KMS-11 (cell line): Measurements from ENCODE around the gene DIPK1A.
"Not testable (repeated sequence)": the region's sequence is repeated elsewhere in the genome, so short reads cannot be mapped to it uniquely, and the experiment has no call there.

Experiments
- H2AFZ ChIP-seq: fragments of 200-600 bp; sonication (generic); 2 replicates; pipeline ENCODE4 v1.6.1; 2016; ENCODE audit warnings: antibody characterized with exemption, mixed run types, low read depth
- H3K27ac ChIP-seq: fragments of 200-600 bp; sonication (generic); 2 replicates; pipeline ENCODE4 v1.6.1; 2016; ENCODE audit warnings: mild to moderate bottlenecking, mixed run types
- H3K27me3 ChIP-seq: fragments of 200-600 bp; sonication (generic); 2 replicates; pipeline ENCODE4 v1.6.1; 2017; ENCODE audit warnings: mild to moderate bottlenecking, low read depth, mixed run types, moderate library complexity; ENCODE audit not compliant: insufficient read depth
- H3K36me3 ChIP-seq: fragments of 200-600 bp; sonication (generic); 2 replicates; pipeline ENCODE4 v1.6.1; 2017; ENCODE audit warnings: mild to moderate bottlenecking, mixed run types; ENCODE audit not compliant: insufficient read depth
- H3K4me1 ChIP-seq: fragments of 200-600 bp; sonication (generic); 2 replicates; pipeline ENCODE4 v1.6.1; 2016; ENCODE audit warnings: mild to moderate bottlenecking, low read depth, mixed run types; ENCODE audit not compliant: poor library complexity, severe bottlenecking
- H3K4me2 ChIP-seq: fragments of 200-600 bp; sonication (generic); 2 replicates; pipeline ENCODE4 v1.7.0; 2016; ENCODE audit warnings: mild to moderate bottlenecking, mixed run types
- H3K4me3 ChIP-seq: fragments of 200-600 bp; sonication (generic); IDR thresholded peaks from 2 replicates; pipeline ENCODE4 v1.6.1; 2017; ENCODE audit warnings: low read depth, low read length, mixed read lengths; ENCODE audit not compliant: insufficient read depth
- H3K79me2 ChIP-seq: fragments of 200-600 bp; sonication (generic); 2 replicates; pipeline ENCODE4 v1.6.1; 2016; ENCODE audit warnings: low read depth, mixed run types; ENCODE audit not compliant: insufficient read depth
- H3K9ac ChIP-seq: fragments of 200-600 bp; sonication (generic); 2 replicates; pipeline ENCODE4 v1.6.1; 2016; ENCODE audit warnings: mild to moderate bottlenecking, mixed run types
- H4K20me1 ChIP-seq: fragments of 200-600 bp; sonication (generic); 2 replicates; pipeline ENCODE4 v1.6.1; 2016; ENCODE audit warnings: mild to moderate bottlenecking, mixed run types; ENCODE audit not compliant: insufficient read depth
- TF ChIP-seq, protein P1 (sequence below): fragments of 200-600 bp; sonication (generic); conservative IDR thresholded peaks from 2 replicates; pipeline ENCODE4 v1.6.1; 2017; ENCODE audit warnings: low read depth, mild to moderate bottlenecking, antibody characterized with exemption, low read length, moderate library complexity, mixed read lengths

DIPK1A gene

GRCh38 chr1:92900539-92900938, 60.7 kb downstream of the DIPK1A start:
- Histone ChIP-seq H3K27me3 (no peaks in the 10 kb centered on the region), H4K20me1 (no peaks in the 10 kb centered on the region), H2AFZ (no peak overlapping the region), H3K9ac (no peak overlapping the region), H3K36me3 (no peaks in the 10 kb centered on the region), H3K4me1 (peaks cover 36% of the 10 kb centered on the region), H3K79me2 (no peaks in the 10 kb centered on the region), H3K4me3 (no peak overlapping the region), H3K4me2 (no peak overlapping the region), H3K27ac (no peak overlapping the region)
- TF ChIP-seq, protein P1, sequence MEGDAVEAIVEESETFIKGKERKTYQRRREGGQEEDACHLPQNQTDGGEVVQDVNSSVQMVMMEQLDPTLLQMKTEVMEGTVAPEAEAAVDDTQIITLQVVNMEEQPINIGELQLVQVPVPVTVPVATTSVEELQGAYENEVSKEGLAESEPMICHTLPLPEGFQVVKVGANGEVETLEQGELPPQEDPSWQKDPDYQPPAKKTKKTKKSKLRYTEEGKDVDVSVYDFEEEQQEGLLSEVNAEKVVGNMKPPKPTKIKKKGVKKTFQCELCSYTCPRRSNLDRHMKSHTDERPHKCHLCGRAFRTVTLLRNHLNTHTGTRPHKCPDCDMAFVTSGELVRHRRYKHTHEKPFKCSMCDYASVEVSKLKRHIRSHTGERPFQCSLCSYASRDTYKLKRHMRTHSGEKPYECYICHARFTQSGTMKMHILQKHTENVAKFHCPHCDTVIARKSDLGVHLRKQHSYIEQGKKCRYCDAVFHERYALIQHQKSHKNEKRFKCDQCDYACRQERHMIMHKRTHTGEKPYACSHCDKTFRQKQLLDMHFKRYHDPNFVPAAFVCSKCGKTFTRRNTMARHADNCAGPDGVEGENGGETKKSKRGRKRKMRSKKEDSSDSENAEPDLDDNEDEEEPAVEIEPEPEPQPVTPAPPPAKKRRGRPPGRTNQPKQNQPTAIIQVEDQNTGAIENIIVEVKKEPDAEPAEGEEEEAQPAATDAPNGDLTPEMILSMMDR, result no peak

DNA sequence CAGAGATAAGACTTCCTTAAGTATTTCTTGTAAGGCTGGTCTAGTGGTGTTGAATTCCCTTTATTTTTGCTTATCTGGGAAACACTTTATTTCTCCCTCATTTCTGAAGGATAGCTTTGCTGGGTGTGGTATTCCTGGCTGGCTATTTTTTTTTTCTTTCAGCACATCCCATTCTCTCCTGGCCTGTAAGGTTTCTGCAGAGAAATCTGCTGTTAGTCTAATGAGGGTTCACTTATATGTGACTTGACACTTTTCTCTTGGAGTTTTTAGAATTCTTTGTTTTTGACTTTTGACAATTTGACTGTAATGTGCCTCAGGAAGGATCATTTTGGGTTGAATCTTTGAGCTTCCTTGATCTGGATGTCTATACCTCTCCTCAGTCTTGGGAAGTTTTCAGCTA, 61.5 kb downstream of the DIPK1A start:
- H3K4me3 ChIP-seq, result no peak overlapping the region
- TF ChIP-seq, protein P1, result no peak
- no peak overlapping the region for H3K9ac ChIP-seq
- no peak overlapping the region for H2AFZ ChIP-seq
- no peak overlapping the region for H3K27ac ChIP-seq
- no peaks in the 10 kb centered on the region for H4K20me1 ChIP-seq
- no peaks in the 10 kb centered on the region for H3K79me2 ChIP-seq
- H3K27me3 ChIP-seq, result no peaks in the 10 kb centered on the region
- H3K4me2 ChIP-seq, result no peak overlapping the region
- H3K4me1 ChIP-seq, result peaks cover 29% of the 10 kb centered on the region
- no peaks in the 10 kb centered on the region for H3K36me3 ChIP-seq

GRCh38 chr1:92898053-92898452, 63.2 kb downstream of the DIPK1A start:
- not testable (repeated sequence) for H3K36me3 ChIP-seq, H4K20me1 ChIP-seq, H3K9ac ChIP-seq, H3K79me2 ChIP-seq, H3K27me3 ChIP-seq, H3K27ac ChIP-seq, H3K4me2 ChIP-seq, H3K4me3 ChIP-seq, H2AFZ ChIP-seq
- H3K4me1 ChIP-seq, result peaks cover 12% of the 10 kb centered on the region

DNA sequence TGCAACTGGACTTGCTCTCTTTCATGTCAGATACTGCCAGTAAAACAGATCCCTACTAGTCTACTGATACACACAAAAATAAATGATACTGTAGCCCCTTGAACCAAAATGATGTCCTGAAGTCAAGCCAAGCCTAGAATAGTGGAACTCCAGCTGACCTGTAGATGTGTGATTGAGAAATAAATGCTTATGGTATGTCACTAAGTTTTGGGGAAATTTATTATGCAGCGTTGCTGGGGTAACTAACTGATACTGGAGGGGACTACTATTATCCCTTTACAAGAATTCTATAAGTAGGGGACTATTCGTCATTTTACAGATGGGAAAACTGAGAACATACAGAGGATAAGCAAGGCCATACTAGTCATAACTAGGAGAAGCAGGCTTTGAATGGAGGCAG, 73.8 kb downstream of the DIPK1A start:
- no peak overlapping the region for H3K9ac ChIP-seq
- no peaks in the 10 kb centered on the region for H3K36me3 ChIP-seq

GRCh38 chr1:92886886-92887419, 74.3 kb downstream of the DIPK1A start:
- no peak overlapping the region for H3K4me3 ChIP-seq
- no peaks in the 10 kb centered on the region for H3K27me3 ChIP-seq
- H3K27ac ChIP-seq, result no peak overlapping the region
- no peaks in the 10 kb centered on the region for H3K36me3 ChIP-seq
- no peaks in the 10 kb centered on the region for H3K79me2 ChIP-seq
- H3K4me1 ChIP-seq, result no peaks in the 10 kb centered on the region
- no peak overlapping the region for H3K9ac ChIP-seq
- H3K4me2 ChIP-seq, result no peak overlapping the region
- no peak overlapping the region for H2AFZ ChIP-seq
- TF ChIP-seq, protein P1, result no peak
- H4K20me1 ChIP-seq, result no peaks in the 10 kb centered on the region

More for the DNA sequence above, 73.8 kb downstream of the DIPK1A start:
- Histone ChIP-seq H3K79me2 (no peaks in the 10 kb centered on the region), H3K27me3 (no peaks in the 10 kb centered on the region), H3K4me3 (no peak overlapping the region), H4K20me1 (no peaks in the 10 kb centered on the region), H3K4me2 (no peak overlapping the region), H3K4me1 (no peaks in the 10 kb centered on the region), H3K27ac (no peak overlapping the region), H2AFZ (no peak overlapping the region)
- TF ChIP-seq, protein P1, result no peak
